A673 (cell line): ENCODE measurements around the gene TPX2. TPM values are rescaled to one million over a fixed set of nuclear protein-coding genes. Genes with fewer than 3 reads are reported as not detected.

Experiments
- BruUV-seq: library from RNA; stranded (reverse); fragments of 400-500 nt; replicated peaks from 2 replicates; lab custom pipeline; 2021; lab: Mats Ljungman, UMichigan
- CTCF ChIA-PET: fragments of 300-600 bp; sonication (Branson Sonifier 250); formaldehyde crosslinking; loops from one replicate; lab custom pipeline; 2022; ENCODE audit warnings: antibody characterized with exemption; lab: Charles Lee
- POLR2A ChIA-PET: fragments of 300-600 bp; sonication (Branson Sonifier 250); formaldehyde crosslinking; loops from one replicate; lab custom pipeline; 2022; ENCODE audit warnings: antibody characterized with exemption; ENCODE audit not compliant: low non-redundant PET; lab: Charles Lee
- DNase-seq: peaks from one replicate; pipeline ENCODE4 v3.0.0-alpha.2; 2015; ENCODE audit warnings: low spot score
- H3K27ac ChIP-seq: fragments of 200-600 bp; sonication (generic); 2 replicates; pipeline ENCODE4 v1.5.1; 2016; ENCODE audit warnings: mixed run types, low read depth, mild to moderate bottlenecking, mixed read lengths, antibody characterized with exemption, low read length; ENCODE audit not compliant: poor library complexity, severe bottlenecking
- H3K27me3 ChIP-seq: fragments of 200-600 bp; sonication (generic); replicated peaks from 2 replicates; pipeline ENCODE4 v1.6.1; 2017; ENCODE audit warnings: mixed run types, low read depth, mild to moderate bottlenecking, mixed read lengths, antibody characterized with exemption, low read length; ENCODE audit not compliant: insufficient read depth, poor library complexity
- H3K36me3 ChIP-seq: fragments of 200-600 bp; sonication (generic); 2 replicates; pipeline ENCODE4 v1.6.1; 2016; ENCODE audit warnings: mixed run types, mild to moderate bottlenecking, mixed read lengths, antibody characterized with exemption, low read length; ENCODE audit not compliant: insufficient read depth, poor library complexity, severe bottlenecking
- H3K4me1 ChIP-seq: fragments of 200-600 bp; sonication (generic); 2 replicates; pipeline ENCODE4 v1.6.1; 2017; ENCODE audit warnings: mixed run types, mild to moderate bottlenecking, mixed read lengths, antibody characterized with exemption, low read length; ENCODE audit not compliant: insufficient read depth, poor library complexity, severe bottlenecking
- H3K4me3 ChIP-seq: fragments of 200-600 bp; sonication (generic); 2 replicates; pipeline ENCODE4 v1.5.1; 2016; ENCODE audit warnings: low read depth, mixed run types, mild to moderate bottlenecking, mixed read lengths, low read length; ENCODE audit not compliant: poor library complexity, severe bottlenecking
- H3K9me3 ChIP-seq: fragments of 200-600 bp; sonication (generic); 2 replicates; pipeline ENCODE4 v1.6.1; 2016; ENCODE audit warnings: mixed run types, low read depth, mild to moderate bottlenecking, mixed read lengths, antibody characterized with exemption, low read length; ENCODE audit not compliant: poor library complexity, severe bottlenecking
- CTCF ChIP-seq: fragments of 300-800, 200-600 bp; sonication (generic); conservative IDR thresholded peaks from 2 replicates; pipeline ENCODE4 v1.5.1; 2017; ENCODE audit warnings: low read depth, mild to moderate bottlenecking, antibody characterized with exemption, low read length, moderate library complexity, mixed read lengths
- EZH2 ChIP-seq: fragments of 200-600 bp; sonication (generic); IDR thresholded peaks from 2 replicates; pipeline ENCODE4 v1.6.1; 2017; ENCODE audit warnings: borderline replicate concordance, low read depth, mild to moderate bottlenecking, mixed read lengths, antibody characterized with exemption, low read length; ENCODE audit not compliant: poor library complexity, severe bottlenecking
- intact Hi-C: fragments of 100-400 bp; cut with micrococcal nuclease; formaldehyde crosslinking; loops from one replicate; pipeline ENCODE4 v1.10.0; 2022; ENCODE audit not compliant: unreplicated experiment
- total RNA-seq: library from RNA; stranded (reverse); gene quantifications from 2 replicates; pipeline ENCODE4 v1.2.3, GENCODE V29; 2021

The TPX2 gene
- total RNA-seq, 1 experiment from 2014 or later, result 187 TPM

DNA sequence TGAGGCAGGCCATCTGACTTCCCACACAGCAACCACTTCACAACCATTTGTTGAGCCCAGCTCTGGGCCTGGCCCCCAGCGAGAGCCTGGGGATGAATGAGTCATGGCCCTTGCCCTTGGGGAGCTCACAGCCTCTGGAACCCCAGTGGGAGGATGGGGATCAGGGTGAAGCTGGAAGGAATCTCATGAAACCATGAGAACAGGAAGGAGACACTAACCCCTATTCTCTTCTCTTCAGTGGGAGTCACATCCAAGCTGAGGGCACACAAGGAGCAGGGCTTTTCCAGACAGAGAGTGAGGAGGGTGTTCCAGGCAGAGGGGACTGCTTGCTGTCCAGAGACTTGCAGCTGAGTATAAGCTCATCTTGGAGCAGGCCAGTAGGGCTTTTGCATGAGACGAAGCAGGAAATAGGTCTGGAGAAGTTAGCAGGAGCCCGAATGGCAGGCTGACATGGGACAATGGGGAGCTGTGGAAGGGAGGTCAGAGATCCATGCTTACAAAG is 98.9 kb downstream of the TPX2 start:
- H3K4me1 ChIP-seq, result no peaks in the 10 kb centered on the region

GRCh38 chr20:31838646-31839292 is 99.7 kb downstream of the TPX2 start:
- POLR2A ChIA-PET, result interaction anchor here (0.5 kb wide), 1 partner anchor 370 kb away, joined by 11 read pairs; no protein-coding TSS in a partner anchor
- Histone ChIP-seq H3K27ac (no peak overlapping the region), H3K27me3 (no peaks in the 10 kb centered on the region), H3K36me3 (no peaks in the 10 kb centered on the region), H3K4me3 (no peak overlapping the region), H3K4me1 (no peaks in the 10 kb centered on the region), H3K9me3 (no peaks in the 10 kb centered on the region)
- no peak for TF ChIP-seq EZH2
- TF ChIP-seq CTCF, result no peak
- BruUV-seq, result no TSS peak
- intact Hi-C loops, result no loop called here
- CTCF ChIA-PET, result interaction anchor here (0.5 to 1.1 kb wide), 2 partner anchors 8 to 42 kb away, joined by 3 read pairs; no protein-coding TSS in a partner anchor
- DNase-seq, result no peak

More for the DNA sequence above, 98.9 kb downstream of the TPX2 start:
- CTCF ChIA-PET, result interaction anchor here (0.5 to 1.1 kb wide), 2 partner anchors 9 to 43 kb away, joined by 3 read pairs; no protein-coding TSS in a partner anchor
- H3K36me3 ChIP-seq, result no peaks in the 10 kb centered on the region
- H3K27ac ChIP-seq, result no peak overlapping the region
- H3K27me3 ChIP-seq, result no peaks in the 10 kb centered on the region
- POLR2A ChIA-PET, result interaction anchor here (0.5 kb wide), 1 partner anchor 369 kb away, joined by 11 read pairs; no protein-coding TSS in a partner anchor
- no peak overlapping the region for H3K4me3 ChIP-seq
- no TSS peak for BruUV-seq
- no peaks in the 10 kb centered on the region for H3K9me3 ChIP-seq
- DNase-seq, result no peak
- TF ChIP-seq EZH2 (no peak), CTCF (no peak)
- intact Hi-C loops, result no loop called here

- no peak overlapping the region for H3K27ac ChIP-seq
- ChIA-PET CTCF (no interaction called here), POLR2A (no interaction called here)
- TF ChIP-seq EZH2, result no peak
- no peaks in the 10 kb centered on the region for H3K36me3 ChIP-seq
- BruUV-seq, result no TSS peak
- intact Hi-C loops, result no loop called here
- no peak for DNase-seq
- H3K27me3 ChIP-seq, result no peaks in the 10 kb centered on the region
- no peak overlapping the region for H3K4me3 ChIP-seq
- no peaks in the 10 kb centered on the region for H3K4me1 ChIP-seq
- H3K9me3 ChIP-seq, result no peaks in the 10 kb centered on the region
Measured at GRCh38 chr20:31839782-31840487, 100.8 kb downstream of the TPX2 start.
